NT2/D1 (cell line): Measurements from ENCODE around the gene SART3.

Source experiments
- DNase-seq: peaks from one replicate; pipeline ENCODE4 v3.0.0-alpha.2; 2011; ENCODE audit warnings: low read depth, low spot score
- H3K27me3 ChIP-seq: 2 replicates; pipeline ENCODE4 v1.6.0; 2011; ENCODE audit warnings: mild to moderate bottlenecking; ENCODE audit not compliant: insufficient read length, insufficient read depth
- H3K36me3 ChIP-seq: 2 replicates; pipeline ENCODE4 v1.6.1; 2011; ENCODE audit warnings: mild to moderate bottlenecking, low read length, mixed read lengths; ENCODE audit not compliant: insufficient read depth, insufficient read length
- H3K4me1 ChIP-seq: 2 replicates; pipeline ENCODE4 v1.5.1; 2011; ENCODE audit not compliant: insufficient read depth, insufficient read length
- H3K4me3 ChIP-seq: 2 replicates; pipeline ENCODE4 v1.5.1; 2011; ENCODE audit warnings: low read depth; ENCODE audit not compliant: insufficient read length
- H3K9ac ChIP-seq: 2 replicates; pipeline ENCODE4 v1.6.0; 2011; ENCODE audit warnings: low read depth; ENCODE audit not compliant: insufficient read length
- H3K9me3 ChIP-seq: 2 replicates; pipeline ENCODE4 v1.5.1; 2011; ENCODE audit warnings: mild to moderate bottlenecking, low read length; ENCODE audit not compliant: insufficient read depth
- SUZ12 ChIP-seq: IDR thresholded peaks from 2 replicates; pipeline ENCODE4 v1.6.1; 2011; ENCODE audit not compliant: insufficient read length, insufficient read depth; ENCODE audit errors: extremely low read depth
- YY1 ChIP-seq: IDR thresholded peaks from 2 replicates; pipeline ENCODE4 v1.6.1; 2011; ENCODE audit not compliant: insufficient read length, insufficient read depth
- ZNF274 ChIP-seq: IDR thresholded peaks from 2 replicates; pipeline ENCODE4 v1.6.1; 2011; ENCODE audit warnings: mild to moderate bottlenecking, low read depth, low read length

The SART3 gene

GRCh38 chr12:108514468-108514972 is 46.5 kb downstream of the SART3 start:
- Histone ChIP-seq H3K4me1 (peaks cover 2% of the 10 kb centered on the region), H3K9me3 (peaks cover 5% of the 10 kb centered on the region; the same call in 1 of the 2 replicates), H3K36me3 (peaks cover 28% of the 10 kb centered on the region), H3K9ac (peak overlapping the region; percentile 68), H3K4me3 (peak overlapping the region; percentile 36), H3K27me3 (no peaks in the 10 kb centered on the region)
- TF ChIP-seq YY1 (no peak), ZNF274 (no peak), SUZ12 (no peak)
- DNase-seq, result no peak

- peak; percentile 74 for DNase-seq
- H3K27me3 ChIP-seq, result no peaks in the 10 kb centered on the region
- H3K9ac ChIP-seq, result no peak overlapping the region
- peaks cover 2% of the 10 kb centered on the region for H3K36me3 ChIP-seq
- peaks cover 8% of the 10 kb centered on the region; the same call in 1 of the 2 replicates for H3K9me3 ChIP-seq
- no peak for TF ChIP-seq SUZ12
- TF ChIP-seq YY1, result no peak
- no peak for TF ChIP-seq ZNF274
- peaks cover 2% of the 10 kb centered on the region for H3K4me1 ChIP-seq
- no peak overlapping the region for H3K4me3 ChIP-seq
Observed at GRCh38 chr12:108511633-108512540, 49.1 kb downstream of the SART3 start.

GRCh38 chr12:108510836-108511235 is 50.1 kb downstream of the SART3 start:
- no peak for TF ChIP-seq ZNF274
- TF ChIP-seq YY1, result no peak
- TF ChIP-seq SUZ12, result no peak
- Histone ChIP-seq H3K4me3 (no peak overlapping the region), H3K9me3 (peaks cover 8% of the 10 kb centered on the region; the same call in 1 of the 2 replicates), H3K36me3 (no peaks in the 10 kb centered on the region), H3K27me3 (no peaks in the 10 kb centered on the region), H3K9ac (no peak overlapping the region), H3K4me1 (peaks cover under 1% of the 10 kb centered on the region)
- DNase-seq, result no peak

- TF ChIP-seq YY1, result no peak
- no peak for TF ChIP-seq SUZ12
- TF ChIP-seq ZNF274, result no peak
- Histone ChIP-seq H3K4me3 (no peak overlapping the region), H3K36me3 (no peaks in the 10 kb centered on the region), H3K27me3 (no peaks in the 10 kb centered on the region), H3K9me3 (peaks cover 8% of the 10 kb centered on the region; the same call in 1 of the 2 replicates), H3K9ac (no peak overlapping the region), H3K4me1 (no peaks in the 10 kb centered on the region)
- no peak for DNase-seq
Observed at GRCh38 chr12:108509806-108510205, 51.2 kb downstream of the SART3 start.

- no peaks in the 10 kb centered on the region for H3K27me3 ChIP-seq
Observed at GRCh38 chr12:108507971-108508642, 52.9 kb downstream of the SART3 start.

GRCh38 chr12:108505129-108505528 is 55.8 kb downstream of the SART3 start:
- Histone ChIP-seq H3K9me3 (peaks cover 32% of the 10 kb centered on the region), H3K4me3 (no peak overlapping the region), H3K36me3 (no peaks in the 10 kb centered on the region), H3K27me3 (no peaks in the 10 kb centered on the region), H3K4me1 (no peaks in the 10 kb centered on the region), H3K9ac (no peak overlapping the region)
- TF ChIP-seq YY1 (no peak), ZNF274 (no peak), SUZ12 (no peak)
- DNase-seq, result no peak

More at GRCh38 chr12:108507971-108508642, 52.9 kb downstream of the SART3 start:
- Histone ChIP-seq H3K4me3 (no peak overlapping the region), H3K36me3 (no peaks in the 10 kb centered on the region), H3K9me3 (peaks cover 20% of the 10 kb centered on the region), H3K9ac (no peak overlapping the region), H3K4me1 (no peaks in the 10 kb centered on the region)
- no peak for DNase-seq
- no peak for TF ChIP-seq YY1
- TF ChIP-seq ZNF274, result no peak
- no peak for TF ChIP-seq SUZ12
